Astrocyte (in vitro differentiated cells and primary cell): ENCODE data around the gene TRIO. TPM values are rescaled to one million over a fixed set of nuclear protein-coding genes. Genes with fewer than 3 reads are reported as not detected.

Experiments used
- DNase-seq: peaks from one replicate; pipeline ENCODE4 v3.0.0-alpha.2; 2010; ENCODE audit warnings: low read depth
- FAIRE-seq: peaks from 2 replicates; lab custom pipeline; 2011; peaks lifted over from hg19 to GRCh38; lab: Jason Lieb, UNC
- H2AFZ ChIP-seq: 2 replicates; pipeline ENCODE4 v1.6.0; 2012; ENCODE audit warnings: low read depth, low read length, inconsistent platforms
- H3K27ac ChIP-seq: 2 replicates; pipeline ENCODE4 v1.5.1; 2011; ENCODE audit warnings: low read depth, low read length, inconsistent platforms
- H3K27me3 ChIP-seq: 2 replicates; pipeline ENCODE4 v1.6.0; 2011; ENCODE audit warnings: low read length, inconsistent platforms; ENCODE audit not compliant: insufficient read depth
- H3K36me3 ChIP-seq: 2 replicates; pipeline ENCODE4 v1.5.1; 2011; ENCODE audit warnings: low read length, inconsistent platforms; ENCODE audit not compliant: insufficient read depth
- H3K4me1 ChIP-seq: 2 replicates; pipeline ENCODE4 v1.5.1; 2011; ENCODE audit warnings: low read length, inconsistent platforms; ENCODE audit not compliant: insufficient read depth
- H3K4me2 ChIP-seq: 2 replicates; pipeline ENCODE4 v1.6.0; 2012; ENCODE audit warnings: low read length, inconsistent platforms
- H3K4me3 ChIP-seq: 2 replicates; pipeline ENCODE4 v1.5.1; 2011; ENCODE audit warnings: low read depth, mild to moderate bottlenecking, low read length, inconsistent platforms; ENCODE audit not compliant: insufficient read depth
- H3K79me2 ChIP-seq: 2 replicates; pipeline ENCODE4 v1.6.0; 2012; ENCODE audit warnings: mild to moderate bottlenecking, low read length, inconsistent platforms; ENCODE audit not compliant: insufficient read depth
- H3K9ac ChIP-seq: 2 replicates; pipeline ENCODE4 v1.6.0; 2012; ENCODE audit warnings: mild to moderate bottlenecking, low read length, inconsistent platforms
- H3K9me3 ChIP-seq: 2 replicates; pipeline ENCODE4 v1.5.1; 2012; ENCODE audit warnings: low read depth, mild to moderate bottlenecking, low read length, inconsistent platforms; ENCODE audit not compliant: insufficient read depth
- H4K20me1 ChIP-seq: 2 replicates; pipeline ENCODE4 v1.6.0; 2012; ENCODE audit warnings: low read length, inconsistent platforms; ENCODE audit not compliant: insufficient read depth
- H3K27ac Mint-ChIP-seq: one replicate; pipeline ENCODE4 v1.8.0; 2021; ENCODE audit warnings: mild to moderate bottlenecking, mixed read lengths; ENCODE audit not compliant: unreplicated experiment
- H3K27me3 Mint-ChIP-seq: one replicate; pipeline ENCODE4 v1.8.0; 2021; ENCODE audit warnings: low read depth, mixed read lengths; ENCODE audit not compliant: unreplicated experiment
- H3K36me3 Mint-ChIP-seq: one replicate; pipeline ENCODE4 v1.8.0; 2021; ENCODE audit warnings: low read depth, mixed read lengths; ENCODE audit not compliant: unreplicated experiment
- H3K4me1 Mint-ChIP-seq: one replicate; pipeline ENCODE4 v1.8.0; 2021; ENCODE audit warnings: low read depth, mixed read lengths; ENCODE audit not compliant: unreplicated experiment
- H3K4me3 Mint-ChIP-seq: one replicate; pipeline ENCODE4 v1.8.0; 2021; ENCODE audit warnings: mild to moderate bottlenecking, moderate library complexity, mixed read lengths; ENCODE audit not compliant: unreplicated experiment
- H3K9me3 Mint-ChIP-seq: one replicate; pipeline ENCODE4 v1.8.0; 2021; ENCODE audit warnings: mild to moderate bottlenecking, mixed read lengths; ENCODE audit not compliant: unreplicated experiment
- CTCF ChIP-seq: IDR thresholded peaks from 2 replicates; pipeline ENCODE4 v1.5.1; 2011; ENCODE audit warnings: low read depth, mild to moderate bottlenecking, inconsistent platforms, low read length, moderate library complexity; ENCODE audit not compliant: insufficient read depth
- EZH2 ChIP-seq: IDR thresholded peaks from 2 replicates; pipeline ENCODE4 v1.6.1; 2012; ENCODE audit warnings: mild to moderate bottlenecking, low read length, inconsistent platforms; ENCODE audit not compliant: insufficient read depth
- total RNA-seq: library from RNA; stranded (reverse); gene quantifications from 2 replicates; pipeline ENCODE4 v1.2.1, GENCODE V29; 2021

The TRIO gene
- total RNA-seq, 1 donor from 2014 or later, result 347 TPM

- H3K9me3 ChIP-seq, result no peaks in the 10 kb centered on the region
- H2AFZ ChIP-seq, result no peak overlapping the region
- peaks cover 15% of the 10 kb centered on the region for H3K4me1 ChIP-seq
- no peak overlapping the region for H3K9ac ChIP-seq
- no peaks in the 10 kb centered on the region for H3K27me3 ChIP-seq
- H3K27ac ChIP-seq, result peak overlapping the region; percentile 22
- Mint-ChIP-seq H3K27ac (peak overlapping the region; percentile 62), H3K36me3 (peaks cover 29% of the 10 kb centered on the region), H3K9me3 (no peaks in the 10 kb centered on the region), H3K27me3 (no peaks in the 10 kb centered on the region), H3K4me1 (peaks cover 25% of the 10 kb centered on the region), H3K4me3 (no peak overlapping the region)
- peaks cover 79% of the 10 kb centered on the region for H4K20me1 ChIP-seq
- H3K79me2 ChIP-seq, result peaks cover 82% of the 10 kb centered on the region
- DNase-seq (no peak), FAIRE-seq (no peak)
- H3K4me2 ChIP-seq, result no peak overlapping the region
- H3K36me3 ChIP-seq, result peaks cover 90% of the 10 kb centered on the region
- TF ChIP-seq EZH2, result no peak
- no peak for TF ChIP-seq CTCF
- no peak overlapping the region for H3K4me3 ChIP-seq
These were observed 322.6 kb downstream of the TRIO start for GRCh38 chr5:14465776-14466175.

- peaks cover 23% of the 10 kb centered on the region for H3K36me3 Mint-ChIP-seq
- TF ChIP-seq CTCF (no peak), EZH2 (no peak)
- Histone ChIP-seq H3K27me3 (no peaks in the 10 kb centered on the region), H3K4me2 (no peak overlapping the region), H3K36me3 (peaks cover 91% of the 10 kb centered on the region), H3K4me1 (peaks cover 15% of the 10 kb centered on the region), H4K20me1 (peaks cover 73% of the 10 kb centered on the region), H3K27ac (peak overlapping the region; percentile 39), H3K9me3 (no peaks in the 10 kb centered on the region), H3K79me2 (peaks cover 80% of the 10 kb centered on the region), H2AFZ (no peak overlapping the region), H3K4me3 (no peak overlapping the region), H3K9ac (no peak overlapping the region)
- DNase-seq (no peak), FAIRE-seq (no peak)
- no peak overlapping the region for H3K27ac Mint-ChIP-seq
- H3K27me3 Mint-ChIP-seq, result no peaks in the 10 kb centered on the region
- peaks cover 23% of the 10 kb centered on the region for H3K4me1 Mint-ChIP-seq
- no peaks in the 10 kb centered on the region for H3K9me3 Mint-ChIP-seq
- no peak overlapping the region for H3K4me3 Mint-ChIP-seq
These were observed 324.1 kb downstream of the TRIO start for GRCh38 chr5:14467251-14467650.

- no peak overlapping the region for H3K27ac Mint-ChIP-seq
These were observed 324.7 kb downstream of the TRIO start for GRCh38 chr5:14467886-14468285.

More at GRCh38 chr5:14467886-14468285, 324.7 kb downstream of the TRIO start:
- Mint-ChIP-seq H3K9me3 (no peaks in the 10 kb centered on the region), H3K27me3 (no peaks in the 10 kb centered on the region), H3K4me3 (no peak overlapping the region), H3K4me1 (peaks cover 23% of the 10 kb centered on the region), H3K36me3 (peaks cover 26% of the 10 kb centered on the region)
- no peak for TF ChIP-seq CTCF
- TF ChIP-seq EZH2, result no peak
- no peak overlapping the region for H2AFZ ChIP-seq
- peak; percentile 86 for DNase-seq
- H3K27me3 ChIP-seq, result no peaks in the 10 kb centered on the region
- peaks cover 68% of the 10 kb centered on the region for H4K20me1 ChIP-seq
- H3K9me3 ChIP-seq, result no peaks in the 10 kb centered on the region
- no peak overlapping the region for H3K4me3 ChIP-seq
- H3K9ac ChIP-seq, result peak overlapping the region; percentile 47
- H3K79me2 ChIP-seq, result peaks cover 76% of the 10 kb centered on the region
- H3K27ac ChIP-seq, result peak overlapping the region; percentile 58
- FAIRE-seq, result no peak
- no peak overlapping the region for H3K4me2 ChIP-seq
- H3K36me3 ChIP-seq, result peaks cover 91% of the 10 kb centered on the region
- H3K4me1 ChIP-seq, result peaks cover 15% of the 10 kb centered on the region
